OCI-LY1 (cell line): Measurements from ENCODE around the gene SLC6A7.

Source experiments
- CTCF ChIP-seq: fragments of 200-600 bp; sonication (generic), shearing (Covaris generic); IDR thresholded peaks from 2 replicates; pipeline ENCODE4 v1.5.1; 2017; ENCODE audit warnings: mild to moderate bottlenecking, antibody characterized with exemption, low read length, moderate library complexity, mixed read lengths
- EZH2 ChIP-seq: fragments of 200-600 bp; sonication (generic), shearing (Covaris generic); IDR thresholded peaks from 2 replicates; pipeline ENCODE4 v1.8.0; 2017; ENCODE audit warnings: borderline replicate concordance, mixed run types, mild to moderate bottlenecking, antibody characterized with exemption, low read length, moderate library complexity, mixed read lengths

GRCh38 chr5:150204590-150204960, 14.7 kb downstream of the SLC6A7 start:
- TF ChIP-seq EZH2 (no peak), CTCF (no peak)
